ENCODE measurements around the gene TDRKH.

The TDRKH gene

GRCh38 chr1:151759241-151759640 lies 31.1 kb downstream of the TDRKH start:
- H3K36me3 ChIP-seq (ENCODE audit: insufficient read depth, low read length), result peaks cover 51% of the 10 kb centered on the region

GRCh38 chr1:151756291-151756690 lies 34.0 kb downstream of the TDRKH start:
- H3K27me3 ChIP-seq (ENCODE audit: insufficient read depth, low read length, poor library complexity), result no peaks in the 10 kb centered on the region
- H3K4me1 ChIP-seq (ENCODE audit: insufficient read depth, low read length), result no peaks in the 10 kb centered on the region
- no peaks in the 10 kb centered on the region for H3K9me3 ChIP-seq (ENCODE audit: insufficient read depth, low read length, severe bottlenecking)
- no peak overlapping the region for H3K9ac ChIP-seq (ENCODE audit: low read depth, low read length)
- H3K4me3 ChIP-seq (ENCODE audit: low read depth in 1 of 2, low read length in 2 of 2), result no peak overlapping the region
- H2AFZ ChIP-seq (ENCODE audit: low read depth, low read length), result no peak overlapping the region
- DNase-seq, result no peak
- H3K79me2 ChIP-seq (ENCODE audit: insufficient read depth, low read length), result no peaks in the 10 kb centered on the region
- H3K27ac ChIP-seq (ENCODE audit: low read length), result no peak overlapping the region
- no peaks in the 10 kb centered on the region for H4K20me1 ChIP-seq (ENCODE audit: insufficient read depth, low read length)
- no peak for TF ChIP-seq EZH2 (IDR thresholded peaks at IDR 0.05; ENCODE audit: borderline replicate concordance, low read depth, low read length, severe bottlenecking)
- H3K36me3 ChIP-seq (ENCODE audit: insufficient read depth, low read length), result peaks cover 40% of the 10 kb centered on the region
- H3K4me2 ChIP-seq (ENCODE audit: insufficient read depth, low read length), result no peak overlapping the region
- ATAC-seq (ENCODE audit: insufficient read depth, low read depth), result no peak

More at GRCh38 chr1:151759241-151759640, 31.1 kb downstream of the TDRKH start:
- ATAC-seq (ENCODE audit: insufficient read depth, low read depth) (no peak), DNase-seq (no peak)
- H2AFZ ChIP-seq (ENCODE audit: low read depth, low read length), result no peak overlapping the region
- no peaks in the 10 kb centered on the region for H4K20me1 ChIP-seq (ENCODE audit: insufficient read depth, low read length)
- H3K9me3 ChIP-seq (ENCODE audit: insufficient read depth, low read length, severe bottlenecking), result no peaks in the 10 kb centered on the region
- TF ChIP-seq CTCF (IDR thresholded peaks at IDR 0.05; ENCODE audit: borderline replicate concordance, extremely low read depth, low read length, poor library complexity, severe bottlenecking) (no peak), EZH2 (IDR thresholded peaks at IDR 0.05; ENCODE audit: borderline replicate concordance, low read depth, low read length, severe bottlenecking) (no peak)
- no peaks in the 10 kb centered on the region for H3K27me3 ChIP-seq (ENCODE audit: insufficient read depth, low read length, poor library complexity)
- peaks cover 21% of the 10 kb centered on the region for H3K4me1 ChIP-seq (ENCODE audit: insufficient read depth, low read length)
- no peak overlapping the region for H3K4me3 ChIP-seq (ENCODE audit: low read depth in 1 of 2, low read length in 2 of 2)
- H3K4me2 ChIP-seq (ENCODE audit: insufficient read depth, low read length), result no peak overlapping the region
- H3K79me2 ChIP-seq (ENCODE audit: insufficient read depth, low read length), result peaks cover 27% of the 10 kb centered on the region
- no peak overlapping the region for H3K9ac ChIP-seq (ENCODE audit: low read depth, low read length)
- H3K27ac ChIP-seq (ENCODE audit: low read length), result no peak overlapping the region

- no peak for DNase-seq
- no peaks in the 10 kb centered on the region for H3K36me3 ChIP-seq (ENCODE audit: insufficient read depth, low read length)
- no peak overlapping the region for H2AFZ ChIP-seq (ENCODE audit: low read depth, low read length)
- peaks cover 8% of the 10 kb centered on the region for H3K27me3 ChIP-seq (ENCODE audit: insufficient read depth, low read length, poor library complexity)
- ATAC-seq (ENCODE audit: insufficient read depth, low read depth), result no peak
- H3K4me1 ChIP-seq (ENCODE audit: insufficient read depth, low read length), result no peaks in the 10 kb centered on the region
- H4K20me1 ChIP-seq (ENCODE audit: insufficient read depth, low read length), result no peaks in the 10 kb centered on the region
- H3K27ac ChIP-seq (ENCODE audit: low read length), result no peak overlapping the region
- H3K79me2 ChIP-seq (ENCODE audit: insufficient read depth, low read length), result no peaks in the 10 kb centered on the region
- no peak overlapping the region for H3K4me2 ChIP-seq (ENCODE audit: insufficient read depth, low read length)
- TF ChIP-seq CTCF (IDR thresholded peaks at IDR 0.05; ENCODE audit: borderline replicate concordance, extremely low read depth, low read length, poor library complexity, severe bottlenecking), result no peak
- TF ChIP-seq EZH2 (IDR thresholded peaks at IDR 0.05; ENCODE audit: borderline replicate concordance, low read depth, low read length, severe bottlenecking), result no peak
- H3K4me3 ChIP-seq (ENCODE audit: low read depth in 1 of 2, low read length in 2 of 2), result no peak overlapping the region
- no peak overlapping the region for H3K9ac ChIP-seq (ENCODE audit: low read depth, low read length)
- peaks cover 12% of the 10 kb centered on the region for H3K9me3 ChIP-seq (ENCODE audit: insufficient read depth, low read length, severe bottlenecking)
Measured at GRCh38 chr1:151741516-151741915, 48.8 kb downstream of the TDRKH start.

GRCh38 chr1:151739590-151740355 lies 50.5 kb downstream of the TDRKH start:
- H3K4me2 ChIP-seq (ENCODE audit: insufficient read depth, low read length), result no peak overlapping the region

More at GRCh38 chr1:151739590-151740355, 50.5 kb downstream of the TDRKH start:
- no peaks in the 10 kb centered on the region for H3K79me2 ChIP-seq (ENCODE audit: insufficient read depth, low read length)
- H3K27me3 ChIP-seq (ENCODE audit: insufficient read depth, low read length, poor library complexity), result peaks cover 8% of the 10 kb centered on the region
- TF ChIP-seq CTCF (IDR thresholded peaks at IDR 0.05; ENCODE audit: borderline replicate concordance, extremely low read depth, low read length, poor library complexity, severe bottlenecking), result no peak
- TF ChIP-seq EZH2 (IDR thresholded peaks at IDR 0.05; ENCODE audit: borderline replicate concordance, low read depth, low read length, severe bottlenecking), result no peak
- peaks cover 12% of the 10 kb centered on the region for H3K9me3 ChIP-seq (ENCODE audit: insufficient read depth, low read length, severe bottlenecking)
- no peak overlapping the region for H2AFZ ChIP-seq (ENCODE audit: low read depth, low read length)
- DNase-seq (no peak), ATAC-seq (ENCODE audit: insufficient read depth, low read depth) (no peak)
- no peaks in the 10 kb centered on the region for H4K20me1 ChIP-seq (ENCODE audit: insufficient read depth, low read length)
- H3K9ac ChIP-seq (ENCODE audit: low read depth, low read length), result no peak overlapping the region
- no peaks in the 10 kb centered on the region for H3K36me3 ChIP-seq (ENCODE audit: insufficient read depth, low read length)
- H3K4me1 ChIP-seq (ENCODE audit: insufficient read depth, low read length), result no peaks in the 10 kb centered on the region
- no peak overlapping the region for H3K27ac ChIP-seq (ENCODE audit: low read length)
- no peak overlapping the region for H3K4me3 ChIP-seq (ENCODE audit: low read depth in 1 of 2, low read length in 2 of 2)

Measured in DND-41 (cell line).